HepG2 (cell line): ENCODE measurements around the gene CLDN5. TPM values are rescaled to one million over a fixed set of nuclear protein-coding genes. Genes with fewer than 3 reads are reported as not detected.

Source experiments
- ADNP ChIP-seq: sonication (generic); formaldehyde crosslinking; IDR thresholded peaks from 2 replicates; pipeline ENCODE4 v1.4.0; 2020; ENCODE audit warnings: missing genetic modification reagents
- ELF3 ChIP-seq: IDR thresholded peaks from 2 replicates; pipeline ENCODE4 v1.6.1; 2016; ENCODE audit warnings: missing genetic modification reagents, missing compliant biosample characterization
- FOXA3 ChIP-seq: IDR thresholded peaks from 2 replicates; pipeline ENCODE4 v1.6.1; 2016; ENCODE audit warnings: missing genetic modification reagents, missing compliant biosample characterization
- FOXJ3 ChIP-seq: sonication (generic); formaldehyde crosslinking; IDR thresholded peaks from 2 replicates; pipeline ENCODE4 v1.4.0; 2020; ENCODE audit warnings: missing genetic modification reagents, mild to moderate bottlenecking, borderline replicate concordance
- HNRNPH1 ChIP-seq: fragments of 200-400 bp; formaldehyde crosslinking; optimal IDR thresholded peaks from 2 replicates; pipeline ENCODE3; 2017; ENCODE audit warnings: mild to moderate bottlenecking, low read depth, low read length
- HNRNPK ChIP-seq: fragments of 200-400 bp; formaldehyde crosslinking; IDR thresholded peaks from 2 replicates; pipeline ENCODE4 v1.6.1; 2018; ENCODE audit warnings: low read length, low read depth, moderate library complexity, mild to moderate bottlenecking; ENCODE audit not compliant: poor library complexity, severe bottlenecking
- HNRNPL ChIP-seq: fragments of 200-400 bp; formaldehyde crosslinking; IDR thresholded peaks from 2 replicates; pipeline ENCODE4 v1.6.1; 2017; ENCODE audit warnings: mild to moderate bottlenecking, low read depth, low read length
- MEIS2 ChIP-seq: sonication (generic); formaldehyde crosslinking; IDR thresholded peaks from 2 replicates; pipeline ENCODE4 v1.9.0; 2021; ENCODE audit warnings: mild to moderate bottlenecking, missing genetic modification reagents
- MYC ChIP-seq: sonication (generic); formaldehyde crosslinking; IDR thresholded peaks from 2 replicates; pipeline ENCODE4 v1.9.0; 2021; ENCODE audit warnings: missing genetic modification reagents, borderline replicate concordance
- MYNN ChIP-seq: sonication (generic); formaldehyde crosslinking; IDR thresholded peaks from 2 replicates; pipeline ENCODE4 v1.4.0; 2020; ENCODE audit warnings: mild to moderate bottlenecking, low read depth, missing genetic modification reagents
- ONECUT2 ChIP-seq: sonication (generic); formaldehyde crosslinking; IDR thresholded peaks from 2 replicates; pipeline ENCODE4 v1.4.0; 2020; ENCODE audit warnings: missing genetic modification reagents
- SRSF9 ChIP-seq: fragments of 200-400 bp; formaldehyde crosslinking; IDR thresholded peaks from 2 replicates; pipeline ENCODE4 v1.6.1; 2018; ENCODE audit warnings: borderline replicate concordance, mild to moderate bottlenecking, low read depth, low read length; ENCODE audit not compliant: insufficient read depth, poor library complexity, severe bottlenecking
- YEATS2 ChIP-seq: sonication (generic); formaldehyde crosslinking; IDR thresholded peaks from 2 replicates; pipeline ENCODE4 v1.4.0; 2020; ENCODE audit warnings: missing genetic modification reagents, borderline replicate concordance
- ZBTB21 ChIP-seq: sonication (generic); formaldehyde crosslinking; IDR thresholded peaks from 2 replicates; pipeline ENCODE4 v1.4.0; 2020; ENCODE audit warnings: missing genetic modification reagents
- ZNF17 ChIP-seq: sonication (generic); formaldehyde crosslinking; IDR thresholded peaks from 2 replicates; pipeline ENCODE4 v1.5.0; 2020; ENCODE audit warnings: mild to moderate bottlenecking, missing genetic modification reagents
- ZNF33A ChIP-seq: sonication (generic); formaldehyde crosslinking; IDR thresholded peaks from 2 replicates; pipeline ENCODE4 v1.5.1; 2020; ENCODE audit warnings: missing genetic modification reagents, mild to moderate bottlenecking, moderate library complexity, borderline replicate concordance
- ZNF367 ChIP-seq: sonication (generic); formaldehyde crosslinking; IDR thresholded peaks from 2 replicates; pipeline ENCODE4 v1.4.0; 2020; ENCODE audit warnings: missing genetic modification reagents, borderline replicate concordance
- ZNF44 ChIP-seq: sonication (generic); formaldehyde crosslinking; IDR thresholded peaks from 2 replicates; pipeline ENCODE4 v1.5.1; 2020; ENCODE audit warnings: mild to moderate bottlenecking, missing genetic modification reagents
- ZNF652 ChIP-seq: IDR thresholded peaks from 2 replicates; pipeline ENCODE4 v1.6.1; 2016; ENCODE audit warnings: low read depth, borderline replicate concordance
- polyA plus RNA-seq, 8 experiments: library from polyadenylated mRNA; depleted of rRNA in 3 of 8; stranded (reverse) in 7 of 8; unstranded in 1 of 8; fragments of >200 nt; fragmentation: Illumina TruSeq in 4 of 8; extraction: Trizol in 4 of 8; gene quantifications; 2 replicates each; pipeline versions ENCODE4 v1.2.1 to v1.2.3, GENCODE V29; 2011 to 2016; ENCODE audit warnings: low read depth in 4 of 8, missing spikeins in 1 of 8, mixed read lengths in 1 of 8; ENCODE audit not compliant: insufficient read depth in 1 of 8
- total RNA-seq, 5 experiments: library from RNA; depleted of rRNA; stranded (reverse); fragments of >200 nt; fragmentation: Illumina TruSeq; extraction: Trizol; gene quantifications; 2 replicates each; pipeline ENCODE4 v1.2.3, GENCODE V29; 2016; ENCODE audit warnings: low read depth in 1 of 5
- TF ChIP-seq, protein P1 (sequence below): sonication (generic); formaldehyde crosslinking; IDR thresholded peaks from 2 replicates; pipeline ENCODE4 v1.5.0; 2020; ENCODE audit warnings: missing genetic modification reagents
- TF ChIP-seq, protein P2 (sequence below): IDR thresholded peaks from 2 replicates; pipeline ENCODE4 v1.6.1; 2016; ENCODE audit warnings: control low read depth
- TF ChIP-seq, protein P3 (sequence below): sonication (generic); formaldehyde crosslinking; IDR thresholded peaks from 2 replicates; pipeline ENCODE4 v1.4.0; 2020; ENCODE audit warnings: missing genetic modification reagents
- TF ChIP-seq, protein P4 (sequence below): sonication (generic); formaldehyde crosslinking; IDR thresholded peaks from 2 replicates; pipeline ENCODE4 v1.4.0; 2020; ENCODE audit warnings: mild to moderate bottlenecking, low read depth, missing genetic modification reagents
- TF ChIP-seq, protein P5 (sequence below): sonication (generic); formaldehyde crosslinking; IDR thresholded peaks from 2 replicates; pipeline ENCODE4 v1.5.0; 2020; ENCODE audit warnings: missing genetic modification reagents

CLDN5 gene
- total and polyA plus RNA-seq, 2 of the 13 experiments (the other 11 are each of a cell fraction or from before 2014, with no cell fraction given) = not detected

DNA sequence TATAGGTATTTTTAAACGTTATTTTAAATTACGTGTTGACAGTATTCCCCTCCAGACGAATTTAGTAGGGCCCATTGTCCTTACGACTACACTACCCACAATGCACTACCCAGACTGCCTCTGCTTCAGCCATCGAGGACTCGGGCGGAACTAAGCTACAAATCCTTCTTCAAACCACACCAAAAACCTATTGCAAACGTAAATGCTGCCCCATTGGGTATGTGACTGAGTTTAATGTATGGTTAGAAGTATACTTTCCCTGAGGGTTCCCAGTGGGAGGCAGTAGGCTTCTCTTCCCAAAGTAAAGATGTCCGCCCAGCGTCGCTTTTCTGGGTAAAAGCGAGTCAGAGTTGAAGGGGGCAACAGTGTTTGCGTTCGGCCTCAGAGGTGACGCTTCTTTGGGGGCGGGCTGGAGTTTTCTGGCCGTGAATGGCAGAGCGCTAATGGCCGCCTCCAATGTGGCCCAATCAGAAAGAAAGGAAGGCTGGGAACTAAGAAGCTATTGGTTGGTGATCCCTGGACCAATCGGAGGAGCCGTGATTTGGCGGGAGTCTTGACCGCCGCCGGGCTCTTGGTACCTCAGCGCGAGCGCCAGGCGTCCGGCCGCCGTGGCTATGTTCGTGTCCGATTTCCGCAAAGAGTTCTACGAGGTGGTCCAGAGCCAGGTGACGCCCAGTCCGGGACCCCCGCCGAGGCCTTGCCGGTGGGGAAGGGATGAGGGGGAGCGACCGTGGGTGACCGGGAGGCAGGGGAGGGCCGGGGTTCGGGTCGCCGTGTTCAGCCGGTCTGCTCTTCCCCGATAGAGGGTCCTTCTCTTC lies 44.6 kb downstream of the CLDN5 start, which contains the start of gene CDC45 (continued):
- TF ChIP-seq ZNF33A (CRISPR knock-in tag) = no peak
- no peak for TF ChIP-seq HNRNPL
- TF ChIP-seq, protein P1, sequence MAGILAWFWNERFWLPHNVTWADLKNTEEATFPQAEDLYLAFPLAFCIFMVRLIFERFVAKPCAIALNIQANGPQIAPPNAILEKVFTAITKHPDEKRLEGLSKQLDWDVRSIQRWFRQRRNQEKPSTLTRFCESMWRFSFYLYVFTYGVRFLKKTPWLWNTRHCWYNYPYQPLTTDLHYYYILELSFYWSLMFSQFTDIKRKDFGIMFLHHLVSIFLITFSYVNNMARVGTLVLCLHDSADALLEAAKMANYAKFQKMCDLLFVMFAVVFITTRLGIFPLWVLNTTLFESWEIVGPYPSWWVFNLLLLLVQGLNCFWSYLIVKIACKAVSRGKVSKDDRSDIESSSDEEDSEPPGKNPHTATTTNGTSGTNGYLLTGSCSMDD = no peak
- TF ChIP-seq ZBTB21 (CRISPR knock-in tag) = peak; percentile 62; the same call in 1 of the 2 replicates
- no peak for TF ChIP-seq SRSF9
- TF ChIP-seq ZNF17 (CRISPR knock-in tag) = no peak
- peak; percentile 71; the same call in 1 of the 2 replicates for TF ChIP-seq YEATS2 (CRISPR knock-in tag)
- TF ChIP-seq ADNP (CRISPR knock-in tag) = no peak
- TF ChIP-seq MYC = peak; percentile 36; the same call in 1 of the 2 replicates
- TF ChIP-seq, protein P2, sequence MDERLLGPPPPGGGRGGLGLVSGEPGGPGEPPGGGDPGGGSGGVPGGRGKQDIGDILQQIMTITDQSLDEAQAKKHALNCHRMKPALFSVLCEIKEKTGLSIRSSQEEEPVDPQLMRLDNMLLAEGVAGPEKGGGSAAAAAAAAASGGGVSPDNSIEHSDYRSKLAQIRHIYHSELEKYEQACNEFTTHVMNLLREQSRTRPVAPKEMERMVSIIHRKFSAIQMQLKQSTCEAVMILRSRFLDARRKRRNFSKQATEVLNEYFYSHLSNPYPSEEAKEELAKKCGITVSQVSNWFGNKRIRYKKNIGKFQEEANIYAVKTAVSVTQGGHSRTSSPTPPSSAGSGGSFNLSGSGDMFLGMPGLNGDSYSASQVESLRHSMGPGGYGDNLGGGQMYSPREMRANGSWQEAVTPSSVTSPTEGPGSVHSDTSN (CRISPR knock-in tag) = no peak
- TF ChIP-seq ONECUT2 (CRISPR knock-in tag) = no peak
- TF ChIP-seq, protein P3, sequence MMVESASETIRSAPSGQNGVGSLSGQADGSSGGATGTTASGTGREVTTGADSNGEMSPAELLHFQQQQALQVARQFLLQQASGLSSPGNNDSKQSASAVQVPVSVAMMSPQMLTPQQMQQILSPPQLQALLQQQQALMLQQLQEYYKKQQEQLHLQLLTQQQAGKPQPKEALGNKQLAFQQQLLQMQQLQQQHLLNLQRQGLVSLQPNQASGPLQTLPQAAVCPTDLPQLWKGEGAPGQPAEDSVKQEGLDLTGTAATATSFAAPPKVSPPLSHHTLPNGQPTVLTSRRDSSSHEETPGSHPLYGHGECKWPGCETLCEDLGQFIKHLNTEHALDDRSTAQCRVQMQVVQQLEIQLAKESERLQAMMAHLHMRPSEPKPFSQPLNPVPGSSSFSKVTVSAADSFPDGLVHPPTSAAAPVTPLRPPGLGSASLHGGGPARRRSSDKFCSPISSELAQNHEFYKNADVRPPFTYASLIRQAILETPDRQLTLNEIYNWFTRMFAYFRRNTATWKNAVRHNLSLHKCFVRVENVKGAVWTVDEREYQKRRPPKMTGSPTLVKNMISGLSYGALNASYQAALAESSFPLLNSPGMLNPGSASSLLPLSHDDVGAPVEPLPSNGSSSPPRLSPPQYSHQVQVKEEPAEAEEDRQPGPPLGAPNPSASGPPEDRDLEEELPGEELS = no peak
- TF ChIP-seq, protein P4, sequence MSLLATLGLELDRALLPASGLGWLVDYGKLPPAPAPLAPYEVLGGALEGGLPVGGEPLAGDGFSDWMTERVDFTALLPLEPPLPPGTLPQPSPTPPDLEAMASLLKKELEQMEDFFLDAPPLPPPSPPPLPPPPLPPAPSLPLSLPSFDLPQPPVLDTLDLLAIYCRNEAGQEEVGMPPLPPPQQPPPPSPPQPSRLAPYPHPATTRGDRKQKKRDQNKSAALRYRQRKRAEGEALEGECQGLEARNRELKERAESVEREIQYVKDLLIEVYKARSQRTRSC (CRISPR knock-in tag) = no peak
- no peak; the same call in 1 of the 2 replicates for TF ChIP-seq ELF3 (CRISPR knock-in tag)
- no peak for TF ChIP-seq FOXJ3
- no peak for TF ChIP-seq HNRNPK
- TF ChIP-seq, protein P5, sequence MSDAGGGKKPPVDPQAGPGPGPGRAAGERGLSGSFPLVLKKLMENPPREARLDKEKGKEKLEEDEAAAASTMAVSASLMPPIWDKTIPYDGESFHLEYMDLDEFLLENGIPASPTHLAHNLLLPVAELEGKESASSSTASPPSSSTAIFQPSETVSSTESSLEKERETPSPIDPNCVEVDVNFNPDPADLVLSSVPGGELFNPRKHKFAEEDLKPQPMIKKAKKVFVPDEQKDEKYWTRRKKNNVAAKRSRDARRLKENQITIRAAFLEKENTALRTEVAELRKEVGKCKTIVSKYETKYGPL (CRISPR knock-in tag) = no peak
- 0 out of 2 replicates have a peak, but pooled peaks have one; percentile 59 for TF ChIP-seq ZNF44 (CRISPR knock-in tag)
- no peak for TF ChIP-seq ZNF652
- TF ChIP-seq HNRNPH1 = no peak
- TF ChIP-seq MEIS2 (CRISPR knock-in tag) = no peak
- no peak for TF ChIP-seq MYNN (CRISPR knock-in tag)
- TF ChIP-seq ZNF367 (CRISPR knock-in tag) = no peak
- no peak for TF ChIP-seq FOXA3 (CRISPR knock-in tag)
